ENCODE data around the gene FBXL20. TPM values are rescaled to one million over a fixed set of nuclear protein-coding genes. Genes with fewer than 3 reads are reported as not detected.
A peak's percentile ranks its signal among the peaks of the same experiment; 100 is the strongest.

FBXL20 gene
- total RNA-seq, 1 experiment from 2014 or later: 9.9 TPM

GRCh38 chr17:39450051-39450450 is 48.6 kb upstream of the FBXL20 start:
- POLR2A ChIA-PET: no interaction called here
- no peaks in the 10 kb centered on the region; the same call in 1 of the 2 replicates for H3K4me1 ChIP-seq (ENCODE audit: control insufficient read depth, insufficient read depth, low read length)
- CTCF ChIA-PET: no interaction called here
- H3K27me3 ChIP-seq (ENCODE audit: control insufficient read depth, insufficient read depth, low read length): no peaks in the 10 kb centered on the region
- intact Hi-C loops (cut with micrococcal nuclease; ENCODE audit: unreplicated experiment): no loop called here
- H3K27ac ChIP-seq (ENCODE audit: low read length): peak overlapping the region; percentile 97
- peak overlapping the region; percentile 96 to 97 for H3K4me3 ChIP-seq (ENCODE audit: low read depth in 2 of 2, low read length in 2 of 2)
- BruUV-seq (replicated peaks): no TSS peak
- in situ Hi-C loops (cut with HindIII; ENCODE audit: low pct_unique_long_range_greater_than_20kb, low sequenced_read_pairs): no loop called here
- ATAC-seq: no peak
- DNase-seq (ENCODE audit: low read depth, low spot score): no peak
- H3K9me3 ChIP-seq (ENCODE audit: control insufficient read depth, insufficient read depth, low read depth, low read length): no peaks in the 10 kb centered on the region
- TF ChIP-seq REST (IDR thresholded peaks at IDR 0.05; ENCODE audit: insufficient read depth in 1 of 2, low read depth in 2 of 2, low read length in 1 of 2) (no peak), TCF7L2 (IDR thresholded peaks at IDR 0.05; ENCODE audit: low read depth, low read length) (no peak), POLR2AphosphoS5 (IDR thresholded peaks at IDR 0.05; ENCODE audit: low read depth, low read length) (no peak), CTCF (IDR thresholded peaks at IDR 0.05) (no peak), SIN3A (IDR thresholded peaks at IDR 0.05; ENCODE audit: borderline replicate concordance, insufficient read depth, low read depth, low read length) (no peak)
- peaks cover 8% of the 10 kb centered on the region for H3K36me3 ChIP-seq (ENCODE audit: control insufficient read depth, insufficient read depth, low read length)

GRCh38 chr17:39447561-39447960 is 46.1 kb upstream of the FBXL20 start:
- in situ Hi-C loops (cut with HindIII; ENCODE audit: low pct_unique_long_range_greater_than_20kb, low sequenced_read_pairs): no loop called here
- TF ChIP-seq CTCF (IDR thresholded peaks at IDR 0.05): no peak
- TF ChIP-seq POLR2AphosphoS5 (IDR thresholded peaks at IDR 0.05; ENCODE audit: low read depth, low read length): no peak
- TF ChIP-seq REST (IDR thresholded peaks at IDR 0.05; ENCODE audit: insufficient read depth in 1 of 2, low read depth in 2 of 2, low read length in 1 of 2): no peak
- TF ChIP-seq TCF7L2 (IDR thresholded peaks at IDR 0.05; ENCODE audit: low read depth, low read length): no peak
- no TSS peak for BruUV-seq (replicated peaks)
- CTCF ChIA-PET: no interaction called here
- H3K36me3 ChIP-seq (ENCODE audit: control insufficient read depth, insufficient read depth, low read length): peaks cover 16% of the 10 kb centered on the region
- H3K4me1 ChIP-seq (ENCODE audit: control insufficient read depth, insufficient read depth, low read length): no peaks in the 10 kb centered on the region; the same call in 1 of the 2 replicates
- ATAC-seq (no peak), DNase-seq (ENCODE audit: low read depth, low spot score) (no peak)
- H3K9me3 ChIP-seq (ENCODE audit: control insufficient read depth, insufficient read depth, low read depth, low read length): no peaks in the 10 kb centered on the region
- H3K27me3 ChIP-seq (ENCODE audit: control insufficient read depth, insufficient read depth, low read length): no peaks in the 10 kb centered on the region
- POLR2A ChIA-PET: no interaction called here
- H3K27ac ChIP-seq (ENCODE audit: low read length): no peak overlapping the region
- no peak overlapping the region for H3K4me3 ChIP-seq (ENCODE audit: low read depth in 2 of 2, low read length in 2 of 2)
- intact Hi-C loops (cut with micrococcal nuclease; ENCODE audit: unreplicated experiment): no loop called here
